ENCODE results near the gene RAB3IL1. TPM values are rescaled to one million over a fixed set of nuclear protein-coding genes. Genes with fewer than 3 reads are reported as not detected.

RAB3IL1 gene
- total RNA-seq, 4 donors from 2014 or later, result 2.6 to 8.9 (median 5.4) TPM

- no peak for DNase-seq (ENCODE audit: low spot score in 2 of 2)
- WGBS, result 71% methylated on average over 16 of the region's 16 CpGs
Measured at GRCh38 chr11:61873588-61874376, 43.6 kb downstream of the RAB3IL1 start.

GRCh38 chr11:61872935-61873565 lies 44.3 kb downstream of the RAB3IL1 start:
- 100% methylated on average over 6 of the region's 20 CpGs for WGBS

More at GRCh38 chr11:61873588-61874376, 43.6 kb downstream of the RAB3IL1 start:
- TF ChIP-seq POLR2AphosphoS5 (IDR thresholded peaks at IDR 0.05) (no peak), CTCF (IDR thresholded peaks at IDR 0.05) (no peak), EP300 (IDR thresholded peaks at IDR 0.05) (no peak), POLR2A (IDR thresholded peaks at IDR 0.05) (no peak)
- Histone ChIP-seq H3K4me1 (peaks cover 21% of the 10 kb centered on the region), H3K27ac (no peak overlapping the region), H3K9me3 (no peaks in the 10 kb centered on the region), H3K4me3 (no peak overlapping the region), H3K27me3 (peaks cover 5% of the 10 kb centered on the region), H3K36me3 (no peaks in the 10 kb centered on the region)

GRCh38 chr11:61871158-61871597 lies 46.2 kb downstream of the RAB3IL1 start:
- WGBS, result 2% methylated on average over 8 of the region's 24 CpGs
- TF ChIP-seq POLR2AphosphoS5 (IDR thresholded peaks at IDR 0.05), result no peak
- TF ChIP-seq CTCF (IDR thresholded peaks at IDR 0.05), result peak; percentile 76 to 94
- TF ChIP-seq POLR2A (IDR thresholded peaks at IDR 0.05), result no peak
- no peak for TF ChIP-seq EP300 (IDR thresholded peaks at IDR 0.05)
- H3K4me3 ChIP-seq, result peak overlapping the region; percentile 18
- H3K27me3 ChIP-seq, result peaks cover 5% of the 10 kb centered on the region
- peaks cover 26% of the 10 kb centered on the region for H3K4me1 ChIP-seq
- H3K9me3 ChIP-seq, result no peaks in the 10 kb centered on the region
- H3K36me3 ChIP-seq, result no peaks in the 10 kb centered on the region
- peak in 1 of 2 donors; percentile 87 for DNase-seq (ENCODE audit: low spot score in 2 of 2)
- peak overlapping the region; percentile 65 for H3K27ac ChIP-seq

More at GRCh38 chr11:61872935-61873565, 44.3 kb downstream of the RAB3IL1 start:
- no peaks in the 10 kb centered on the region for H3K36me3 ChIP-seq
- peaks cover 21% of the 10 kb centered on the region for H3K4me1 ChIP-seq
- TF ChIP-seq EP300 (IDR thresholded peaks at IDR 0.05) (no peak), POLR2A (IDR thresholded peaks at IDR 0.05) (no peak), CTCF (IDR thresholded peaks at IDR 0.05) (no peak), POLR2AphosphoS5 (IDR thresholded peaks at IDR 0.05) (no peak)
- H3K9me3 ChIP-seq, result no peaks in the 10 kb centered on the region
- peaks cover 5% of the 10 kb centered on the region for H3K27me3 ChIP-seq
- H3K27ac ChIP-seq, result no peak overlapping the region
- no peak for DNase-seq (ENCODE audit: low spot score in 2 of 2)
- H3K4me3 ChIP-seq, result no peak overlapping the region

- H3K4me3 ChIP-seq, result peak overlapping the region; percentile 18
- H3K27me3 ChIP-seq, result peaks cover 5% of the 10 kb centered on the region
- peak overlapping the region; percentile 65 for H3K27ac ChIP-seq
- no peak for TF ChIP-seq EP300 (IDR thresholded peaks at IDR 0.05)
- TF ChIP-seq POLR2AphosphoS5 (IDR thresholded peaks at IDR 0.05), result no peak
- no peak for TF ChIP-seq CTCF (IDR thresholded peaks at IDR 0.05)
- TF ChIP-seq POLR2A (IDR thresholded peaks at IDR 0.05), result no peak
- peaks cover 26% of the 10 kb centered on the region for H3K4me1 ChIP-seq
- no peaks in the 10 kb centered on the region for H3K36me3 ChIP-seq
- H3K9me3 ChIP-seq, result no peaks in the 10 kb centered on the region
- 28% methylated on average over 9 of the region's 10 CpGs for WGBS
- DNase-seq (ENCODE audit: low spot score in 2 of 2), result no peak
Measured at GRCh38 chr11:61870541-61871031, 46.8 kb downstream of the RAB3IL1 start.
